Caco-2 (cell line): Measurements from ENCODE around the gene OXER1. TPM values are rescaled to one million over a fixed set of nuclear protein-coding genes. Genes with fewer than 3 reads are reported as not detected.

Source experiments
- BruUV-seq: library from RNA; stranded (reverse); fragments of 400-500 nt; replicated peaks from 2 replicates; lab custom pipeline; 2021; lab: Mats Ljungman, UMichigan
- CTCF ChIA-PET: fragments of 300-600 bp; sonication (Branson Sonifier 250); formaldehyde crosslinking; loops from one replicate; lab custom pipeline; 2022; ENCODE audit warnings: antibody characterized with exemption; lab: Charles Lee
- POLR2A ChIA-PET: fragments of 300-600 bp; sonication (Branson Sonifier 250); formaldehyde crosslinking; loops from one replicate; lab custom pipeline; 2022; ENCODE audit warnings: antibody characterized with exemption; lab: Charles Lee
- DNase-seq, 2 experiments: peaks; one replicate each; pipeline versions ENCODE4 v3.0.0 to v3.0.0-alpha.2; 2020 to 2022
- H3K27me3 ChIP-seq: replicated peaks from 2 replicates; pipeline ENCODE4 v1.6.0; 2011; ENCODE audit warnings: low read length; ENCODE audit not compliant: control insufficient read depth, insufficient read depth
- H3K36me3 ChIP-seq: 2 replicates; pipeline ENCODE4 v1.5.1; 2011; ENCODE audit warnings: low read length; ENCODE audit not compliant: control insufficient read depth, insufficient read depth
- H3K4me1 ChIP-seq: fragments of 250-450 bp; sonication (Bioruptor Pico); 2 replicates; pipeline ENCODE4 v1.5.1; 2020; ENCODE audit warnings: mild to moderate bottlenecking
- H3K4me3 ChIP-seq: 2 replicates; pipeline ENCODE4 v1.5.1; 2011; ENCODE audit warnings: low read depth, mild to moderate bottlenecking, control low read depth, low read length
- H3K9me3 ChIP-seq: fragments of 250-450 bp; sonication (Bioruptor Pico); 2 replicates; pipeline ENCODE4 v1.5.1; 2020; ENCODE audit warnings: mild to moderate bottlenecking, moderate library complexity
- H3K27ac Mint-ChIP-seq: one replicate; pipeline ENCODE4 v1.8.0; 2022; ENCODE audit warnings: mixed read lengths; ENCODE audit not compliant: unreplicated experiment
- H3K27me3 Mint-ChIP-seq: one replicate; pipeline ENCODE4 v1.8.0; 2022; ENCODE audit warnings: mixed read lengths; ENCODE audit not compliant: insufficient read depth, unreplicated experiment
- H3K36me3 Mint-ChIP-seq: one replicate; pipeline ENCODE4 v1.8.0; 2022; ENCODE audit warnings: mild to moderate bottlenecking, mixed read lengths; ENCODE audit not compliant: insufficient read depth, unreplicated experiment
- H3K4me1 Mint-ChIP-seq: one replicate; pipeline ENCODE4 v1.8.0; 2022; ENCODE audit warnings: low read depth, mixed read lengths; ENCODE audit not compliant: unreplicated experiment
- H3K4me3 Mint-ChIP-seq: one replicate; pipeline ENCODE4 v1.8.0; 2022; ENCODE audit warnings: mild to moderate bottlenecking, moderate library complexity, mixed read lengths; ENCODE audit not compliant: unreplicated experiment
- H3K9me3 Mint-ChIP-seq: one replicate; pipeline ENCODE4 v1.8.0; 2022; ENCODE audit warnings: mixed read lengths; ENCODE audit not compliant: unreplicated experiment
- intact Hi-C: fragments of 100-400 bp; cut with micrococcal nuclease; formaldehyde crosslinking; loops from one replicate; pipeline ENCODE4 v1.10.0; 2022; ENCODE audit not compliant: unreplicated experiment
- total RNA-seq: library from RNA; stranded (reverse); gene quantifications from 2 replicates; pipeline ENCODE4 v1.2.3, GENCODE V29; 2022
- TF ChIP-seq, protein P1 (sequence below), 2 experiments: fragments of 200-600 bp in 1 of 2; IDR thresholded peaks; 1 replicate in 1 of 2; 2 replicates in 1 of 2; pipeline versions ENCODE4 v1.5.1 to v1.8.0; 2011 to 2022; ENCODE audit warnings: antibody characterized with exemption in 1 of 2, control low read depth in 1 of 2, inconsistent platforms in 1 of 2, low read depth in 1 of 2, low read length in 1 of 2, mild to moderate bottlenecking in 1 of 2, moderate library complexity in 1 of 2; ENCODE audit not compliant: insufficient read depth in 1 of 2, severe bottlenecking in 1 of 2, unreplicated experiment in 1 of 2

Gene OXER1
- total RNA-seq, 1 experiment from 2014 or later, result 10.9 TPM

GRCh38 chr2:42784204-42784880, 20.4 kb upstream of the OXER1 start:
- ChIA-PET POLR2A (no interaction called here), CTCF (no interaction called here)
- no peak overlapping the region for H3K4me3 Mint-ChIP-seq
- no peak for DNase-seq
- Histone ChIP-seq H3K36me3 (peaks cover 5% of the 10 kb centered on the region; the same call in 1 of the 2 replicates), H3K4me1 (peaks cover 27% of the 10 kb centered on the region), H3K27me3 (no peaks in the 10 kb centered on the region), H3K9me3 (peaks cover 6% of the 10 kb centered on the region), H3K4me3 (no peak overlapping the region)
- peaks cover 31% of the 10 kb centered on the region for H3K36me3 Mint-ChIP-seq
- peak overlapping the region; percentile 32 for H3K27ac Mint-ChIP-seq
- no peaks in the 10 kb centered on the region for H3K9me3 Mint-ChIP-seq
- intact Hi-C loops, result no loop called here
- peaks cover 28% of the 10 kb centered on the region for H3K4me1 Mint-ChIP-seq
- no TSS peak for BruUV-seq
- TF ChIP-seq, protein P1, sequence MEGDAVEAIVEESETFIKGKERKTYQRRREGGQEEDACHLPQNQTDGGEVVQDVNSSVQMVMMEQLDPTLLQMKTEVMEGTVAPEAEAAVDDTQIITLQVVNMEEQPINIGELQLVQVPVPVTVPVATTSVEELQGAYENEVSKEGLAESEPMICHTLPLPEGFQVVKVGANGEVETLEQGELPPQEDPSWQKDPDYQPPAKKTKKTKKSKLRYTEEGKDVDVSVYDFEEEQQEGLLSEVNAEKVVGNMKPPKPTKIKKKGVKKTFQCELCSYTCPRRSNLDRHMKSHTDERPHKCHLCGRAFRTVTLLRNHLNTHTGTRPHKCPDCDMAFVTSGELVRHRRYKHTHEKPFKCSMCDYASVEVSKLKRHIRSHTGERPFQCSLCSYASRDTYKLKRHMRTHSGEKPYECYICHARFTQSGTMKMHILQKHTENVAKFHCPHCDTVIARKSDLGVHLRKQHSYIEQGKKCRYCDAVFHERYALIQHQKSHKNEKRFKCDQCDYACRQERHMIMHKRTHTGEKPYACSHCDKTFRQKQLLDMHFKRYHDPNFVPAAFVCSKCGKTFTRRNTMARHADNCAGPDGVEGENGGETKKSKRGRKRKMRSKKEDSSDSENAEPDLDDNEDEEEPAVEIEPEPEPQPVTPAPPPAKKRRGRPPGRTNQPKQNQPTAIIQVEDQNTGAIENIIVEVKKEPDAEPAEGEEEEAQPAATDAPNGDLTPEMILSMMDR (IDR thresholded peaks at IDR 0.05; ENCODE audit: insufficient read depth in 1 of 2, low read depth in 1 of 2, low read length in 1 of 2, severe bottlenecking in 1 of 2, unreplicated experiment in 1 of 2), result no peak
- H3K27me3 Mint-ChIP-seq, result no peaks in the 10 kb centered on the region

- Mint-ChIP-seq H3K4me1 (peaks cover 28% of the 10 kb centered on the region), H3K36me3 (peaks cover 31% of the 10 kb centered on the region), H3K4me3 (no peak overlapping the region), H3K27me3 (no peaks in the 10 kb centered on the region), H3K9me3 (no peaks in the 10 kb centered on the region), H3K27ac (peak overlapping the region; percentile 32)
- H3K36me3 ChIP-seq, result peaks cover 5% of the 10 kb centered on the region
- peaks cover 26% of the 10 kb centered on the region for H3K4me1 ChIP-seq
- CTCF ChIA-PET, result no interaction called here
- TF ChIP-seq, protein P1 (IDR thresholded peaks at IDR 0.05; ENCODE audit: insufficient read depth in 1 of 2, low read depth in 1 of 2, low read length in 1 of 2, severe bottlenecking in 1 of 2, unreplicated experiment in 1 of 2), result no peak
- no peak for DNase-seq
- intact Hi-C loops, result no loop called here
- no peaks in the 10 kb centered on the region; the same call in 1 of the 2 replicates for H3K27me3 ChIP-seq
- POLR2A ChIA-PET, result no interaction called here
- peaks cover 13% of the 10 kb centered on the region for H3K9me3 ChIP-seq
- no peak overlapping the region for H3K4me3 ChIP-seq
- BruUV-seq, result no TSS peak
Measured at GRCh38 chr2:42783511-42783910, 19.6 kb upstream of the OXER1 start.

GRCh38 chr2:42781181-42781580, 17.2 kb upstream of the OXER1 start:
- Histone ChIP-seq H3K36me3 (peaks cover 4% of the 10 kb centered on the region), H3K9me3 (peaks cover 20% of the 10 kb centered on the region), H3K4me3 (no peak overlapping the region), H3K27me3 (no peaks in the 10 kb centered on the region; the same call in 1 of the 2 replicates), H3K4me1 (peaks cover 13% of the 10 kb centered on the region)
- intact Hi-C loops, result loop anchor here (1.0 kb wide), 1 partner anchor 13 kb away; no protein-coding TSS in a partner anchor
- H3K36me3 Mint-ChIP-seq, result peaks cover 34% of the 10 kb centered on the region
- CTCF ChIA-PET, result no interaction called here
- peak overlapping the region; percentile 33 for H3K4me3 Mint-ChIP-seq
- H3K9me3 Mint-ChIP-seq, result peaks cover 15% of the 10 kb centered on the region
- TF ChIP-seq, protein P1 (IDR thresholded peaks at IDR 0.05; ENCODE audit: insufficient read depth in 1 of 2, low read depth in 1 of 2, low read length in 1 of 2, severe bottlenecking in 1 of 2, unreplicated experiment in 1 of 2), result no peak
- BruUV-seq, result no TSS peak
- no peak overlapping the region for H3K27ac Mint-ChIP-seq
- peak; percentile 62 to 80 for DNase-seq
- H3K4me1 Mint-ChIP-seq, result peaks cover 16% of the 10 kb centered on the region
- POLR2A ChIA-PET, result interaction anchor here (0.6 to 0.8 kb wide), 2 partner anchors 12 to 29 kb away, joined by 3 to 5 read pairs; partner anchors contain the start of gene HAAO
- H3K27me3 Mint-ChIP-seq, result no peaks in the 10 kb centered on the region
